ENCODE results near the gene ELN. TPM values are rescaled to one million over a fixed set of nuclear protein-coding genes. Genes with fewer than 3 reads are reported as not detected.

Gene ELN
- total RNA-seq, 4 donors from 2014 or later: 29.0 to 65.7 (median 50.8) TPM

DNA sequence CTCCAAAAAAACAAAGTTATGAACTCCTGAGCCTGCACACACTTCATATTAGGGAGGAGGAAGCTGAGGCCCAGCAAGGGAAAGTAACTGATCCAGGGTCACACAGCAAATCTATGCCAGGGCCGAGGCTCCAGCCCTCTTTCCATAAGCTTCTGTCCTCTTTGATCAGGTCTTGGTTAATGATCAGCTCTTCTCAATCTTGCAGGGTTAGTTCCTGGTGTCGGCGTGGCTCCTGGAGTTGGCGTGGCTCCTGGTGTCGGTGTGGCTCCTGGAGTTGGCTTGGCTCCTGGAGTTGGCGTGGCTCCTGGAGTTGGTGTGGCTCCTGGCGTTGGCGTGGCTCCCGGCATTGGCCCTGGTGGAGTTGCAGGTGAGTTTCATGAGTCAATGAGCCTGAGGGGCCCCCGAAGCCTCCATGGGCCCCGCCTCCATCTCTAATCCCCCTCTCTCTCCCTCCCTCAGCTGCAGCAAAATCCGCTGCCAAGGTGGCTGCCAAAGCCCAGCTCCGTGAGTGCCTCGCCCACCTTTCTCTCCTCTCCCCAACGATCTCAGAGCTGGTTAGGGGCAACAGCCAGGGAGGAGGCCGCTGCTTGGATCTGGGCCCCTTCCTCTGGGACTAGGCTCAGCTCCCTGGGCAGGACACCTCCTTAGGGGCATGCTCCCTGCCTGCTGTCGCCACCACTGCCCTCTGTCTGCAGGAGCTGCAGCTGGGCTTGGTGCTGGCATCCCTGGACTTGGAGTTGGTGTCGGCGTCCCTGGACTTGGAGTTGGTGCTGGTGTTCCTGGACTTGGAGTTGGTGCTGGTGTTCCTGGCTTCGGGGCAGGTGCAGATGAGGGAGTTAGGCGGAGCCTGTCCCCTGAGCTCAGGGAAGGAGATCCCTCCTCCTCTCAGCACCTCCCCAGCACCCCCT, 32.0 kb downstream of the ELN start:
- WGBS, 2 donors: 34 to 40% methylated on average over 4 to 16 of the region's 21 CpGs
- peaks cover 19 to 30% of the 10 kb centered on the region in 2 donors for H3K4me1 ChIP-seq
- intact Hi-C loops (cut with DNase I): no loop called here
- peak overlapping the region; percentile 53 to 94 (median 91) for H3K27ac ChIP-seq
- H3K36me3 ChIP-seq: no peaks in the 10 kb centered on the region
- peak; percentile 96 to 97 for DNase-seq
- no peaks in the 10 kb centered on the region for H3K27me3 ChIP-seq
- no peak for TF ChIP-seq POLR2A (IDR thresholded peaks at IDR 0.05)
- TF ChIP-seq, protein P1, sequence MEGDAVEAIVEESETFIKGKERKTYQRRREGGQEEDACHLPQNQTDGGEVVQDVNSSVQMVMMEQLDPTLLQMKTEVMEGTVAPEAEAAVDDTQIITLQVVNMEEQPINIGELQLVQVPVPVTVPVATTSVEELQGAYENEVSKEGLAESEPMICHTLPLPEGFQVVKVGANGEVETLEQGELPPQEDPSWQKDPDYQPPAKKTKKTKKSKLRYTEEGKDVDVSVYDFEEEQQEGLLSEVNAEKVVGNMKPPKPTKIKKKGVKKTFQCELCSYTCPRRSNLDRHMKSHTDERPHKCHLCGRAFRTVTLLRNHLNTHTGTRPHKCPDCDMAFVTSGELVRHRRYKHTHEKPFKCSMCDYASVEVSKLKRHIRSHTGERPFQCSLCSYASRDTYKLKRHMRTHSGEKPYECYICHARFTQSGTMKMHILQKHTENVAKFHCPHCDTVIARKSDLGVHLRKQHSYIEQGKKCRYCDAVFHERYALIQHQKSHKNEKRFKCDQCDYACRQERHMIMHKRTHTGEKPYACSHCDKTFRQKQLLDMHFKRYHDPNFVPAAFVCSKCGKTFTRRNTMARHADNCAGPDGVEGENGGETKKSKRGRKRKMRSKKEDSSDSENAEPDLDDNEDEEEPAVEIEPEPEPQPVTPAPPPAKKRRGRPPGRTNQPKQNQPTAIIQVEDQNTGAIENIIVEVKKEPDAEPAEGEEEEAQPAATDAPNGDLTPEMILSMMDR (IDR thresholded peaks at IDR 0.05): peak in 1 of 6 experiments; percentile 42
- no peak overlapping the region for H3K4me3 ChIP-seq (replicated peaks in 1 of 3)
- H3K9me3 ChIP-seq: no peaks in the 10 kb centered on the region

DNA sequence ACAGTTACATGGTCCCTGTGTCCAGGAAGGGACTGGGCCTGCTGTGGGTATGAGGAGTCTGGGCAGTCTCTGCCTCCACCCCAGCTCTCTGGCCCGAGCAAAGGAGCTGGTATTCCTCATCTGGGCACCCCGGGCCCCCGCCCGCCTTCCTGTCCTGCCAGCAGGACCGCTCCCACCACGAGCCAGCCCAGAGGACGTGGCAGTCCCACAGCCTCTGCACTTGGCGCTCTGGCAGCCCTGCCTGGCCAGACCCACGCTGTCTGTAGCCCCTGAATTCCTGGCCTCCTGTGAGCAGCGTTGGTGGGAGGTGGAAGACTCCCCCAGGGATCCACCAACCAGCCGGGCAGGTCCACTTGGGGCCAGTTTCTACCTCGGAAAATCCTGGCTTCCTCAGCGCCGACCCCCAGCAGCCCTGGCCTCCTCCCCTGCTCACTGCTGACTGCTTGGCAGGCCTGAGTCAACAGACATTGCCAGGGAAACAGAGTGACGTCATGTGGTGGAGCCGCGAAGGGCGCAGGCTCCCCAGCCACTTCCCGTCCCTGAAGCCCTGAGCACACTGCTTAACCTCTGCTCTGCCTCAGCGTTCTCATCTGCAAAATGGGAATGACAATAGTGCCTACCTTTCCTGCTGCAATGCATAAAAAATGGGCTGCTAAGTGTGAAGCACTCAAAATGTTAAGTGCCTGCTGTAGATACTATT, 34.0 kb downstream of the ELN start:
- 17 to 31% methylated on average over 12 to 15 of the region's 20 CpGs for WGBS, 2 donors

DNA sequence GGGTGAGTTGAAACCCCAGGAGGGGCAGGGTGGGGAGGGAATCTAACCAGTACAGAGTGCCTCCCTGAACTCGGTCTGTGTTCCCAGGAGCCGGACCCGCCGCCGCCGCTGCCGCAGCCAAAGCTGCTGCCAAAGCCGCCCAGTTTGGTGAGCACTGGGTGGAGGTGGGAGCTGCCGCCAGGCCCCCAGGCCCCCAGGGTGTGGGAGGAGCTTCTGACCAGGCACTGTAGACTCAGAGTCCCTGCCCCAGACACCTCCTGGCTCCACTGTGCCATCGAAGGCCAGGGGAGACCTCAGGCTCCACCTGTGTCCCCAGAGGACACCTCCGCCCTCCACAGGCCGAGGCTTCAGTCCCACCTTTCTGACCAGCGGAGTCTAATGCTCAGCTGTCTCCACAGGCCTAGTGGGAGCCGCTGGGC, 35.3 kb downstream of the ELN start:
- intact Hi-C loops (cut with DNase I): no loop called here
- DNase-seq: no peak
- Histone ChIP-seq H3K4me3 (replicated peaks in 1 of 3) (no peak overlapping the region), H3K36me3 (no peaks in the 10 kb centered on the region), H3K27ac (peak overlapping the region in 1 of 3 donors; percentile 94), H3K9me3 (no peaks in the 10 kb centered on the region), H3K4me1 (peaks cover 19 to 30% of the 10 kb centered on the region in 2 donors), H3K27me3 (no peaks in the 10 kb centered on the region)
- TF ChIP-seq, protein P1 (IDR thresholded peaks at IDR 0.05): no peak
- no peak for TF ChIP-seq POLR2A (IDR thresholded peaks at IDR 0.05)
- WGBS, 2 donors: 90 to 100% methylated on average over 1 to 10 of the region's 14 CpGs

More for the DNA sequence above, 34.0 kb downstream of the ELN start:
- peak; percentile 88 to 89 for DNase-seq
- intact Hi-C loops (cut with DNase I): no loop called here
- peak overlapping the region in 1 of 3 donors; percentile 14 for H3K4me3 ChIP-seq (replicated peaks in 1 of 3)
- H3K9me3 ChIP-seq: no peaks in the 10 kb centered on the region
- peak in 1 of 2 donors; percentile 90 for TF ChIP-seq POLR2A (IDR thresholded peaks at IDR 0.05)
- TF ChIP-seq, protein P1 (IDR thresholded peaks at IDR 0.05): no peak
- H3K4me1 ChIP-seq: peaks cover 19 to 30% of the 10 kb centered on the region in 2 donors
- no peaks in the 10 kb centered on the region for H3K36me3 ChIP-seq
- H3K27me3 ChIP-seq: no peaks in the 10 kb centered on the region
- H3K27ac ChIP-seq: peak overlapping the region; percentile 91 to 94 (median 92)

DNA sequence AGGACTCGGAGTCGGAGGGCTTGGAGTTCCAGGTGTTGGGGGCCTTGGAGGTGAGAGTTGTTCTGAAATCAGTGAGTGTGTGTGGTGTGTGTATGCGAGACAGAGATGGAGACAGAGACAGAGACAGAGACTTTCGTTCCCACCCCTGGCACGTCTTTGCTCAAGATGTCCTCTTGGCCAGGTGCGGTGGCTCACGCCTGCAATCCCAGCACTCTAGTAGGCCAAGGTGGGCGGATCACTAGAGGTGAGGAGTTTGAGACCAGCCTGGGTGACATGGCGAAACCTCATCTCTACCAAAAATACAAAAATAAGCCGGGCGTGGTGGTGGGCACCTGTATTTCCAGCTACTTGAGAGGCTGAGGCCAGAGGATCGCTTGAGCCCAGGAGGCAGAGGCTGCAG, 35.7 kb downstream of the ELN start:
- Histone ChIP-seq H3K4me1 (peaks cover 19 to 30% of the 10 kb centered on the region in 2 donors), H3K4me3 (replicated peaks in 1 of 3) (no peak overlapping the region), H3K36me3 (no peaks in the 10 kb centered on the region), H3K9me3 (no peaks in the 10 kb centered on the region), H3K27me3 (no peaks in the 10 kb centered on the region), H3K27ac (no peak overlapping the region)
- TF ChIP-seq, protein P1 (IDR thresholded peaks at IDR 0.05): no peak
- TF ChIP-seq POLR2A (IDR thresholded peaks at IDR 0.05): no peak
- DNase-seq: no peak
- 96 to 98% methylated on average over 12 of the region's 12 CpGs for WGBS, 2 donors
- intact Hi-C loops (cut with DNase I): no loop called here

Data from thyroid gland (tissue), 4 donors.